ENCODE results near the gene SDF4. TPM values are rescaled to one million over a fixed set of nuclear protein-coding genes. Genes with fewer than 3 reads are reported as not detected.
A peak's percentile ranks its signal among the peaks of the same experiment; 100 is the strongest.

The SDF4 gene
- total and polyA plus RNA-seq, 2 of the 4 experiments (the other 2 are of a cell fraction), result 57.0 to 250 TPM

DNA sequence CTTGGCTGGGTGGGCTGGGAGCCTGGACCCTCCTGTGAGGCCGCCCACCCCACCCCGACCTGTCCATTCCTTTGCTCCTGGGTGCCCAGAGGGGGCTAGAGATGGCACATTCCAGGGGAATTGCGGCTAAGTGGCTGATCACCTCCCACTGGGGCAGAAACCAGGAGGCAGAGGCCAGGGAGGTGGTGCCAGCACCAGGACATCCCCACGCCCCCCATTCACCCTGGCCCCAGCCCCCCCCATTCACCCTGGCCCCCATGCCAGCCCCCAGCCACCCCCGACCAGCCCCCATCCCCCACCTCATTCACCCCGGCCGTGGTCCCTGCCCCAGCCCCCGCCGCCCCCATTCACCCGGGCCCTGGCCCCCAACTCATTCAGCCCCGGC is 8.5 kb upstream of the SDF4 start:
- H2BK20ac ChIP-seq (ENCODE audit: low read depth, low read length), result no peak overlapping the region
- H2BK120ac ChIP-seq (ENCODE audit: low read depth, low read length), result no peak overlapping the region
- no peaks in the 10 kb centered on the region for H4K20me1 ChIP-seq (ENCODE audit: insufficient read depth, low read length)
- dilution Hi-C loops (cut with HindIII; ENCODE audit: low sequenced_read_pairs, unreplicated experiment), result no loop called here
- ChIA-PET CTCF (no interaction called here), POLR2A (ENCODE audit: unreplicated experiment) (no interaction called here)
- in situ Hi-C loops (cut with MboI; ENCODE audit: low sequenced_read_pairs), result no loop called here
- peaks cover 16% of the 10 kb centered on the region for H3K4me1 ChIP-seq (ENCODE audit: control insufficient read depth, insufficient read depth, low read length)
- no peak overlapping the region for H3K18ac ChIP-seq (ENCODE audit: low read depth, low read length)
- H2BK15ac ChIP-seq (ENCODE audit: low read depth, low read length), result no peak overlapping the region
- no peaks in the 10 kb centered on the region for H3K9me3 ChIP-seq (ENCODE audit: control insufficient read depth, insufficient read depth, low read length)
- 0 out of 2 replicates have a peak overlapping the region, but pooled peaks have one; percentile 16 for H2AK5ac ChIP-seq (ENCODE audit: low read depth, low read length)
- H3K4me3 ChIP-seq (ENCODE audit: insufficient read depth, low read depth, low read length), result no peak overlapping the region
- no peak overlapping the region for H3K4me2 ChIP-seq (ENCODE audit: low read depth, low read length)
- TF ChIP-seq SMC3 (IDR thresholded peaks at IDR 0.05; ENCODE audit: low read depth, low read length) (no peak), RFX5 (IDR thresholded peaks at IDR 0.05; ENCODE audit: low read depth, low read length) (no peak), MAFK (IDR thresholded peaks at IDR 0.05; ENCODE audit: low read depth, low read length) (no peak), POLR2A (IDR thresholded peaks at IDR 0.05; ENCODE audit: low read depth, low read length) (no peak), RAD21 (IDR thresholded peaks at IDR 0.05; ENCODE audit: low read length) (no peak), MXI1 (IDR thresholded peaks at IDR 0.05; ENCODE audit: borderline replicate concordance, low read depth, low read length) (no peak), CHD1 (IDR thresholded peaks at IDR 0.05; ENCODE audit: low read depth, low read length) (no peak), RCOR1 (IDR thresholded peaks at IDR 0.05; ENCODE audit: insufficient replicate concordance, low read length) (no peak), NFE2L2 (IDR thresholded peaks at IDR 0.05; ENCODE audit: low read depth, low read length) (no peak), CEBPB (IDR thresholded peaks at IDR 0.05; ENCODE audit: low read depth, low read length) (no peak), BHLHE40 (IDR thresholded peaks at IDR 0.05; ENCODE audit: low read depth, low read length) (no peak), MAZ (IDR thresholded peaks at IDR 0.05; ENCODE audit: borderline replicate concordance, low read depth, low read length) (no peak), FOS (IDR thresholded peaks at IDR 0.05; ENCODE audit: low read depth, low read length) (no peak)
- TF ChIP-seq, protein P1, sequence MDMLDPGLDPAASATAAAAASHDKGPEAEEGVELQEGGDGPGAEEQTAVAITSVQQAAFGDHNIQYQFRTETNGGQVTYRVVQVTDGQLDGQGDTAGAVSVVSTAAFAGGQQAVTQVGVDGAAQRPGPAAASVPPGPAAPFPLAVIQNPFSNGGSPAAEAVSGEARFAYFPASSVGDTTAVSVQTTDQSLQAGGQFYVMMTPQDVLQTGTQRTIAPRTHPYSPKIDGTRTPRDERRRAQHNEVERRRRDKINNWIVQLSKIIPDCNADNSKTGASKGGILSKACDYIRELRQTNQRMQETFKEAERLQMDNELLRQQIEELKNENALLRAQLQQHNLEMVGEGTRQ (IDR thresholded peaks at IDR 0.05; ENCODE audit: low read depth, low read length), result no peak
- TF ChIP-seq, protein P2, sequence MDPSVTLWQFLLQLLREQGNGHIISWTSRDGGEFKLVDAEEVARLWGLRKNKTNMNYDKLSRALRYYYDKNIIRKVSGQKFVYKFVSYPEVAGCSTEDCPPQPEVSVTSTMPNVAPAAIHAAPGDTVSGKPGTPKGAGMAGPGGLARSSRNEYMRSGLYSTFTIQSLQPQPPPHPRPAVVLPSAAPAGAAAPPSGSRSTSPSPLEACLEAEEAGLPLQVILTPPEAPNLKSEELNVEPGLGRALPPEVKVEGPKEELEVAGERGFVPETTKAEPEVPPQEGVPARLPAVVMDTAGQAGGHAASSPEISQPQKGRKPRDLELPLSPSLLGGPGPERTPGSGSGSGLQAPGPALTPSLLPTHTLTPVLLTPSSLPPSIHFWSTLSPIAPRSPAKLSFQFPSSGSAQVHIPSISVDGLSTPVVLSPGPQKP (IDR thresholded peaks at IDR 0.05; ENCODE audit: borderline replicate concordance, low read depth, low read length), result no peak
- TF ChIP-seq, protein P3, sequence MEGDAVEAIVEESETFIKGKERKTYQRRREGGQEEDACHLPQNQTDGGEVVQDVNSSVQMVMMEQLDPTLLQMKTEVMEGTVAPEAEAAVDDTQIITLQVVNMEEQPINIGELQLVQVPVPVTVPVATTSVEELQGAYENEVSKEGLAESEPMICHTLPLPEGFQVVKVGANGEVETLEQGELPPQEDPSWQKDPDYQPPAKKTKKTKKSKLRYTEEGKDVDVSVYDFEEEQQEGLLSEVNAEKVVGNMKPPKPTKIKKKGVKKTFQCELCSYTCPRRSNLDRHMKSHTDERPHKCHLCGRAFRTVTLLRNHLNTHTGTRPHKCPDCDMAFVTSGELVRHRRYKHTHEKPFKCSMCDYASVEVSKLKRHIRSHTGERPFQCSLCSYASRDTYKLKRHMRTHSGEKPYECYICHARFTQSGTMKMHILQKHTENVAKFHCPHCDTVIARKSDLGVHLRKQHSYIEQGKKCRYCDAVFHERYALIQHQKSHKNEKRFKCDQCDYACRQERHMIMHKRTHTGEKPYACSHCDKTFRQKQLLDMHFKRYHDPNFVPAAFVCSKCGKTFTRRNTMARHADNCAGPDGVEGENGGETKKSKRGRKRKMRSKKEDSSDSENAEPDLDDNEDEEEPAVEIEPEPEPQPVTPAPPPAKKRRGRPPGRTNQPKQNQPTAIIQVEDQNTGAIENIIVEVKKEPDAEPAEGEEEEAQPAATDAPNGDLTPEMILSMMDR (conservative IDR thresholded peaks at IDR 0.05; ENCODE audit: low read depth, low read length), result no peak
- peaks cover 0 to 7% of the 10 kb centered on the region in 2 experiments; a peak in 1 of 4 replicates for H3K79me1 ChIP-seq (ENCODE audit: low read depth in 1 of 2, low read length in 2 of 2)
- H2AFZ ChIP-seq (replicated peaks; ENCODE audit: low read length, poor library complexity), result no peak overlapping the region
- ATAC-seq (ENCODE audit: low read depth) (no peak), DNase-seq (no peak)
- no peak overlapping the region for H2BK5ac ChIP-seq (ENCODE audit: low read depth, low read length, poor library complexity, severe bottlenecking)
- intact Hi-C loops (cut with micrococcal nuclease), result no loop called here
- no CpG with 5 or more reads among the region's 11 CpGs for WGBS, 2 experiments (ENCODE audit: extremely low coverage in 2 of 2, insufficient read length in 1 of 2)
- no peak overlapping the region for H3K14ac ChIP-seq (replicated peaks; ENCODE audit: low read depth, low read length)
- H3K9me1 ChIP-seq (ENCODE audit: insufficient read depth, low read length), result no peaks in the 10 kb centered on the region
- H3K4ac ChIP-seq (ENCODE audit: low read depth, low read length), result no peak overlapping the region
- H4K91ac ChIP-seq (ENCODE audit: insufficient read depth, low read depth, low read length), result no peak overlapping the region
- no peak overlapping the region for H4K8ac ChIP-seq (ENCODE audit: low read depth in 2 of 2, low read length in 2 of 2)
- H3K36me3 ChIP-seq (ENCODE audit: control insufficient read depth, insufficient read depth, low read length), result peaks cover 2% of the 10 kb centered on the region; the same call in 1 of the 2 replicates
- BruUV-seq (replicated peaks), result no TSS peak
- H2AK9ac ChIP-seq (replicated peaks; ENCODE audit: low read depth, low read length, poor library complexity), result peak overlapping the region; percentile 1
- H3K56ac ChIP-seq (ENCODE audit: extremely low read depth, insufficient read depth, low read length), result no peak overlapping the region
- no peaks in the 10 kb centered on the region for H3K27me3 ChIP-seq (ENCODE audit: control insufficient read depth, insufficient read depth, low read length)
- no peak overlapping the region for H4K5ac ChIP-seq (ENCODE audit: low read depth, low read length)
- H3K23ac ChIP-seq (ENCODE audit: low read depth, low read length), result no peak overlapping the region
- no peak overlapping the region for H3K9ac ChIP-seq (ENCODE audit: low read depth, low read length)
- no peak overlapping the region for H3K27ac ChIP-seq (ENCODE audit: insufficient read depth, low read length)

All from IMR-90 (cell line).